ENCODE data around the gene MEFV.
"Not testable (repeated sequence)": the region's sequence is repeated elsewhere in the genome, so short reads cannot be mapped to it uniquely, and the experiment has no call there.

Gene MEFV

GRCh38 chr16:3214904-3215600 lies 41.4 kb downstream of the MEFV start:
- no peak for DNase-seq

GRCh38 chr16:3212567-3212966 lies 43.9 kb downstream of the MEFV start:
- no peak for DNase-seq

GRCh38 chr16:3212006-3212405 lies 44.4 kb downstream of the MEFV start:
- no peak for DNase-seq

GRCh38 chr16:3207086-3207953 lies 49.1 kb downstream of the MEFV start:
- DNase-seq = no peak

GRCh38 chr16:3205939-3206338 lies 50.5 kb downstream of the MEFV start:
- not testable (repeated sequence) for DNase-seq

GRCh38 chr16:3202903-3203539 lies 53.4 kb downstream of the MEFV start:
- DNase-seq = no peak

GRCh38 chr16:3198334-3199072 lies 57.9 kb downstream of the MEFV start:
- DNase-seq = no peak

- DNase-seq = not testable (repeated sequence)
Measured at GRCh38 chr16:3197694-3198333, 58.6 kb downstream of the MEFV start.

- no peak for DNase-seq
Measured at GRCh38 chr16:3195975-3196374, 60.5 kb downstream of the MEFV start.

GRCh38 chr16:3194792-3195191 lies 61.6 kb downstream of the MEFV start:
- DNase-seq = no peak

GRCh38 chr16:3193221-3194212 lies 62.9 kb downstream of the MEFV start:
- no peak for DNase-seq

GRCh38 chr16:3192476-3193019 lies 63.9 kb downstream of the MEFV start:
- no peak for DNase-seq

All from DMS153 (cell line).